Choroid plexus epithelial cell (primary cell): Measurements from ENCODE around the gene INPP4B.
A peak's percentile ranks its signal among the peaks of the same experiment; 100 is the strongest.
"Not testable (repeated sequence)": the region's sequence is repeated elsewhere in the genome, so short reads cannot be mapped to it uniquely, and the experiment has no call there.

Experiments
- DNase-seq: peaks from one replicate; pipeline ENCODE4 v3.0.0-alpha.2; 2010; ENCODE audit warnings: low read depth
- H3K4me3 ChIP-seq: 2 replicates; pipeline ENCODE4 v1.5.1; 2011; ENCODE audit warnings: low read depth, mild to moderate bottlenecking, control low read depth, low read length, moderate library complexity
- TF ChIP-seq, protein P1 (sequence below): conservative IDR thresholded peaks from 2 replicates; pipeline ENCODE4 v1.5.1; 2011; ENCODE audit warnings: low read depth, mild to moderate bottlenecking, control low read depth, inconsistent platforms, low read length, moderate library complexity

The INPP4B gene

DNA sequence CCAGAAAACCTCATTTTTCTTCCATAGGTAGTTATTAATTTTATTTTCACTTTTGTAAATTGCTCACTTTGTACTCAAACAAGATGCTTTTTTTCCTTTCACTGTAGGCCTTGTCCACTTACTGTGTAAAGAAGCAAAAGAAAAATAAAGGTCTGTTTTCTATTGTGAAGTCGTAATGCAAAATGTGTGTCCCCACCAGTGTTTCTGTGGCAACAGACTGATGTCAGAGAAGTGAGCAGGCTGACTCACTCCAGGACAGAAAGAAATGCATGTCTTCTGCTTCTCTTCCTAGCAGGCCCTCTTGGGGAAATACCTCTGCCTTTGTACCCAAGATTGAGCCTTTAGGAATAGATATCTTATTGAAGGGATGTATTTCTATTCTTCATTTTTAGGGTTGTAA is 30.3 kb downstream of the INPP4B start:
- H3K4me3 ChIP-seq: no peak overlapping the region
- DNase-seq: peak; percentile 66
- TF ChIP-seq, protein P1, sequence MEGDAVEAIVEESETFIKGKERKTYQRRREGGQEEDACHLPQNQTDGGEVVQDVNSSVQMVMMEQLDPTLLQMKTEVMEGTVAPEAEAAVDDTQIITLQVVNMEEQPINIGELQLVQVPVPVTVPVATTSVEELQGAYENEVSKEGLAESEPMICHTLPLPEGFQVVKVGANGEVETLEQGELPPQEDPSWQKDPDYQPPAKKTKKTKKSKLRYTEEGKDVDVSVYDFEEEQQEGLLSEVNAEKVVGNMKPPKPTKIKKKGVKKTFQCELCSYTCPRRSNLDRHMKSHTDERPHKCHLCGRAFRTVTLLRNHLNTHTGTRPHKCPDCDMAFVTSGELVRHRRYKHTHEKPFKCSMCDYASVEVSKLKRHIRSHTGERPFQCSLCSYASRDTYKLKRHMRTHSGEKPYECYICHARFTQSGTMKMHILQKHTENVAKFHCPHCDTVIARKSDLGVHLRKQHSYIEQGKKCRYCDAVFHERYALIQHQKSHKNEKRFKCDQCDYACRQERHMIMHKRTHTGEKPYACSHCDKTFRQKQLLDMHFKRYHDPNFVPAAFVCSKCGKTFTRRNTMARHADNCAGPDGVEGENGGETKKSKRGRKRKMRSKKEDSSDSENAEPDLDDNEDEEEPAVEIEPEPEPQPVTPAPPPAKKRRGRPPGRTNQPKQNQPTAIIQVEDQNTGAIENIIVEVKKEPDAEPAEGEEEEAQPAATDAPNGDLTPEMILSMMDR: no peak

DNA sequence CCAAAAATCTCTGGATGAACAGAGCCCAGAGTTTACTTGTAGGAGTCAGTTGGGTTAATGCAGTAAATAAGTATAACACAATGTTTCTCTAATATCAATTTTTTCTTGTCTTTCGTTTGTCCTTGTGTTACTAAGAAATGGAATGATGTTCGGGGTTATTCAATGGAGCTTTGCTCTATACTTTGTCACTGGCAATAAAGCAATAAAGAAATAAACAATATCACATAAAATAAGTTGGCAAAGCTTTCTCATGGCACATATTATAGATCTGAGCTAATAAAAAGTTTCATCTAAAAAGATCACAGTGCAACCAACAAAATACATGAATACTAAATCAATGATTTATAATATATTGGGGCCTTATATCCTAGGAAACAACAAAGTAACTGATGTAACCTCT is 32.7 kb downstream of the INPP4B start:
- no peak overlapping the region for H3K4me3 ChIP-seq
- DNase-seq: no peak
- TF ChIP-seq, protein P1: no peak

DNA sequence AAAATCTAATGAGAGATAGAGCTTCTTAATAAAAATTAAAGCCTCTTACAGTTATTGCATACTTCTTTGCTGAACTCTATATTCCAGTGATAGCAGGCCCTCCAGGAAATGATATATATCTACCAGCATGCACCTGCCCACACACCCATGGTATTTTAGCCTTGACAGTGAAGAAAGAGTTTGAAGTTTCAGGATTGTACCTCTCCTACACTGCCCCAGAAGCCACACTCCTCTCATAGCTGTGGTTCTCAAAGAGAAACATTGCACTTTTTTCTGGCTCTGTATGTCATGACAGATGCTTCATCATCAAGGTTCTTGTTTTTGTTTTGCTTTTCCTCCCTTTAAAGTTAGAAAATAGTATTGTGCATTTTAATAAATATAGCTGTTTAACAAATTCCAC is 34.0 kb downstream of the INPP4B start:
- TF ChIP-seq, protein P1: no peak
- no peak overlapping the region for H3K4me3 ChIP-seq
- no peak for DNase-seq

DNA sequence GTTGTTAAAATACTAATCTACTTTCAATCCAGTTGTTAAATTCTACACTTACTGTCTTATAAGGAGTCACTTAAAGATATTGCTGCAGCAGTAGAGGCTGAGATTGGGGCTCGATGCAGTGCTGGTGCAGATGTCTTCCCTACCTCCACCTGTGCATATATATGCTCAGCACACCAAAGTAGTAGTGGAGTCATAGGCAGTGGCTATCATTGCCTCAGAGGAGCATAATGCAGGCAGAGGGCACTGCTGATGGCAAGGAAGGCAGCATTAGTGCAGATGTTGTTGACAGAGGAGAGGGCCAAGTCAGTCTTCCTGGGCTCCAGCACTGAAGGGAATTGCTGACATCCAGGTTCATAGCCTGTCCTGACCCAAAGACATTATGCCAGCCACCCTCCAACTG is 35.1 kb downstream of the INPP4B start:
- TF ChIP-seq, protein P1: no peak
- H3K4me3 ChIP-seq: no peak overlapping the region
- DNase-seq: no peak

DNA sequence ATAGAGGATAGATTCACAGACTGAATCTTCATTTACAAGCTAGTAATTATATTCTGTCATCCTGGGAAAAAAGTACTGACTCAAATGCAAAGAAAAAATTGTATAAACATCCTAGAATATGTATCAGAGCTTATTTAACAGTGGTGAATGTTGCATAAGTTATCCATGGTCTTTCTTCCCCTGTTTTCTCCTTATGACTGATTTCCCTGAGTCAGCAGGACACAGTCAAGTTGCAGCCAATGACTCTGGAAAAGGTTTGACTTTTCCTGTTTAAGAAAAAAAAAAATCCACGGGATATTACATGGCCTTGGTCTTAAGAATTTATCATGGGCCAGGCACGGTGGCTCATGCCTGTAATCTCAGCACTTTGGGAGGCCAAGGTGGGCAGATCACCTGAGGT is 36.5 kb downstream of the INPP4B start:
- no peak for DNase-seq
- TF ChIP-seq, protein P1: no peak
- H3K4me3 ChIP-seq: no peak overlapping the region

DNA sequence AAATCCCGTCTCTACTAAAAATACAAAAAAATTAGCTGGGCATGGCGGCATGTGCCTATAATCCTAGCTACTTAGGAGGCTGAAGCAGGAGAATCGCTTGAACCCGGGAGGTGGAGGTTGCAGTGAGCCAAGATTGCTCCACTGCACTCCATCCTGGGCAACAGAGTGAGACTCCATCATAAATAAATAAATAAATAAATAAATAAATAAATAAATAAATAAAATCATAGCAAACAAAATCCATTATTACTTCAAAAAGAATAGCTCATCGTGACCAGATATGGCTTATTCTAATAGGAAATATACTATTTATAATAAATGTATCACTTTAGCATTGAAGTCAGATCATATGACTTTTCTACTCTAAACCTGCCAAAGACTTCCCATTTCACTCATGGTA is 42.2 kb downstream of the INPP4B start:
- not testable (repeated sequence) for DNase-seq, H3K4me3 ChIP-seq

DNA sequence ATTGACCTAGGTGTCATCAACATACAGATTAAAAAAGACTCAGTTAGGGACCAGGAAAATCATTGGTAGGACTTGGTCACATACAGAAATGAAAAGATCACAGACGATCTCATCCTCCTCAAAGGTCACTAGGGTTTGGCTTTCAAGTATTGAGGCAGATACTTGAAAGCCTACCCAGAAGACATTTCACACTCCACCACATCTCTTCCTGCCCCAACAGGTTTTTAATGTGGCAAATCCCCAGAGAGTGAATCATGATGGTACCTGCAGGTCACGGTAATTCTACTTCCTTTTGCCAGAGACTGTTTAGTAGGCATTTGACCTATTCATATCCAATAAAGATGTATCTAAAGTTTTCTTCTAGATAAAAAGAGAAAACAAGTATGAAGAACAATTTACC is 44.1 kb downstream of the INPP4B start:
- no peak for DNase-seq
- no peak overlapping the region for H3K4me3 ChIP-seq
- TF ChIP-seq, protein P1: no peak

DNA sequence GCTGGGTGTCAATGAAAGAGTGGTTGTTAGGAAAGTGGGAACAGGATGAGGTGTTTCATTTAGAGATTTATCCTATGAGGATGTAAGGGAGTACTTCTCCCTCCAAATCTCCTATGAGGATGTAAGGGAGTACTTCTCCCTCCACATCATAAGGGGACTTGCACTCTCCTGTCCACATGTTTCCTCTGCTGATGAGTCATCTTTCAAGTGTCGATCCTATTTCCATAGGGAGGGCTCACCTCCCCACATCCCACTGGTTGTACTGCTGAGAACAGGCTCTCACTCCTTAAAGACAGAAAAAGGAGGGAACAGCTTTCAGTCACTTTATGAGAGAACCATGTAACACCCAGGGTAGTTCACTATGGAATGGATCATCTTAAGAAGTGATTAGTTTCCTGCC is 65.0 kb downstream of the INPP4B start:
- DNase-seq: no peak
- no peak overlapping the region for H3K4me3 ChIP-seq
- TF ChIP-seq, protein P1: no peak
